Osteoblast (primary cell): ENCODE measurements around the gene DELE1. TPM values are rescaled to one million over a fixed set of nuclear protein-coding genes. Genes with fewer than 3 reads are reported as not detected.

Experiments
- DNase-seq: peaks from one replicate; pipeline ENCODE4 v3.0.0; 2011; ENCODE audit warnings: low spot score, mixed read lengths; ENCODE audit not compliant: insufficient read length; ENCODE audit errors: missing footprints
- H2AFZ ChIP-seq: 2 replicates; pipeline ENCODE4 v1.6.0; 2011; ENCODE audit warnings: mild to moderate bottlenecking, low read length
- H3K27ac ChIP-seq: 2 replicates; pipeline ENCODE4 v1.5.1; 2011; ENCODE audit warnings: mild to moderate bottlenecking, low read depth, low read length, moderate library complexity
- H3K27me3 ChIP-seq: 2 replicates; pipeline ENCODE4 v1.6.0; 2012; ENCODE audit warnings: mild to moderate bottlenecking, control low read depth, inconsistent platforms, low read length, moderate library complexity; ENCODE audit not compliant: insufficient read depth
- H3K36me3 ChIP-seq: 2 replicates; pipeline ENCODE4 v1.5.1; 2011; ENCODE audit warnings: mild to moderate bottlenecking, low read length, control low read depth, moderate library complexity; ENCODE audit not compliant: insufficient read depth
- H3K4me1 ChIP-seq: 2 replicates; pipeline ENCODE4 v1.5.1; 2011; ENCODE audit warnings: mild to moderate bottlenecking, low read length, control low read depth, moderate library complexity; ENCODE audit not compliant: insufficient read depth
- H3K4me2 ChIP-seq: 2 replicates; pipeline ENCODE4 v1.6.0; 2011; ENCODE audit warnings: mild to moderate bottlenecking, low read length; ENCODE audit not compliant: insufficient read depth
- H3K4me3 ChIP-seq: fragments of 200-600 bp; sonication (generic); 3 replicates; pipeline ENCODE4 v1.5.1; 2012; ENCODE audit warnings: mild to moderate bottlenecking, low read length, inconsistent platforms; ENCODE audit not compliant: insufficient read depth
- H3K79me2 ChIP-seq: 2 replicates; pipeline ENCODE4 v1.6.0; 2012; ENCODE audit warnings: mild to moderate bottlenecking, low read length, control low read depth, inconsistent platforms; ENCODE audit not compliant: insufficient read depth
- H3K9me3 ChIP-seq: 2 replicates; pipeline ENCODE4 v1.5.1; 2011; ENCODE audit warnings: low read depth, low read length, control low read depth
- H4K20me1 ChIP-seq: 2 replicates; pipeline ENCODE4 v1.6.0; 2012; ENCODE audit warnings: mild to moderate bottlenecking, low read length, control low read depth; ENCODE audit not compliant: insufficient read depth
- CTCF ChIP-seq: IDR thresholded peaks from 2 replicates; pipeline ENCODE4 v1.5.1; 2011; ENCODE audit warnings: mild to moderate bottlenecking, low read depth, low read length, moderate library complexity; ENCODE audit errors: extremely low read depth
- total RNA-seq: library from RNA; depleted of rRNA; stranded (reverse); fragments of >200 nt; gene quantifications from 2 replicates; pipeline ENCODE4 v1.2.3, GENCODE V29; 2012

DELE1 gene
- total RNA-seq, 1 donor, result 52.1 TPM

DNA sequence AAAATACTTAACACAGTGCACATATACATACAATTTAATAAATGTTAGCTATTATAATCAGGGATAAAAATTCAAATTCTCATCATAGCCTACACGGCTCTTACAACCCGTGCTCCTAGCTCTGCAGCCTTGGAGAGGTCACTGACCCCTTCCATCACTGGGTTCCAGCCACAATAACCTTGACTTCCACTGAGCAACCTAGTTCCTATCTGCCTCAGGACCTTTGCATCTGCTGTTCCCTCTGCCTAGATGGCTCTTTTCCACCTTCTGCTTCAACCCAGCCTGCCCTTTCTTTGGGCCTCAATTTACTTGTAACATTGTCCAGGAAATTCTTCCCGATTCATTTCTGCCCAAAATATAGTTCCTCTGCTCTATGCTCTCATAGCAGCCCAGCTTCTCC is 8.9 kb upstream of the DELE1 start:
- H3K36me3 ChIP-seq, result no peaks in the 10 kb centered on the region
- no peaks in the 10 kb centered on the region for H3K9me3 ChIP-seq
- DNase-seq, result no peak
- peaks cover 36% of the 10 kb centered on the region for H3K27me3 ChIP-seq
- H3K27ac ChIP-seq, result no peak overlapping the region
- H2AFZ ChIP-seq, result peak overlapping the region; percentile 83
- H3K79me2 ChIP-seq, result no peaks in the 10 kb centered on the region
- no peaks in the 10 kb centered on the region for H4K20me1 ChIP-seq
- H3K4me2 ChIP-seq, result no peak overlapping the region
- no peak overlapping the region for H3K4me3 ChIP-seq
- peaks cover 7% of the 10 kb centered on the region for H3K4me1 ChIP-seq
- no peak for TF ChIP-seq CTCF

GRCh38 chr5:141915881-141916336 is 7.8 kb upstream of the DELE1 start:
- no peak overlapping the region for H3K4me2 ChIP-seq
- H3K4me3 ChIP-seq, result no peak overlapping the region
- H3K79me2 ChIP-seq, result no peaks in the 10 kb centered on the region
- H2AFZ ChIP-seq, result no peak overlapping the region
- peaks cover 7% of the 10 kb centered on the region for H3K4me1 ChIP-seq
- peaks cover 36% of the 10 kb centered on the region for H3K27me3 ChIP-seq
- no peak overlapping the region for H3K27ac ChIP-seq
- DNase-seq, result peak; percentile 87
- TF ChIP-seq CTCF, result no peak
- no peaks in the 10 kb centered on the region for H3K36me3 ChIP-seq
- no peaks in the 10 kb centered on the region for H3K9me3 ChIP-seq
- H4K20me1 ChIP-seq, result no peaks in the 10 kb centered on the region

GRCh38 chr5:141916522-141916921 is 7.1 kb upstream of the DELE1 start:
- Histone ChIP-seq H3K4me1 (peaks cover 7% of the 10 kb centered on the region), H2AFZ (no peak overlapping the region)

DNA sequence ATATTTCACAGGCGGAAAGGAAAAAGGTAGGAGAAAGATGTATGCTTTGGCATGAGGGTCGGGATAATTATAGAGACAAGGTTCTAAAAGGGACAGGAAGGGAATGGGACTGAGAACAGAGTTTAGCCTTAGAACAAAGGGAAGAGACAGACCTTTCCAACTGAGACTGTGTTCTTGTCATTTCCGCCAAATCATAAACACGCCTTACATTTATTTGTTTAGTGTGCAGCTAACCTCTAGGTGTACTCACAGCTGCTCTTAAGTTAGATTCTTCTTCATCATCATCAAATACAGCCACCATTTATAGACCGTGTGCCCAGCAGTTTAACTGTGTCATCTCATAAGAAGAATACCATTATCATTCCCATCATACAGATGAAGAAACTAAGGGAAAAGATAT is 5.9 kb upstream of the DELE1 start:
- DNase-seq, result no peak
- H3K27ac ChIP-seq, result no peak overlapping the region
- TF ChIP-seq CTCF, result no peak
- peaks cover 36% of the 10 kb centered on the region for H3K27me3 ChIP-seq
- H4K20me1 ChIP-seq, result no peaks in the 10 kb centered on the region
- no peaks in the 10 kb centered on the region for H3K79me2 ChIP-seq
- H3K4me1 ChIP-seq, result peaks cover 10% of the 10 kb centered on the region
- no peak overlapping the region for H3K4me2 ChIP-seq
- no peak overlapping the region for H3K4me3 ChIP-seq
- H2AFZ ChIP-seq, result no peak overlapping the region
- H3K9me3 ChIP-seq, result no peaks in the 10 kb centered on the region
- no peaks in the 10 kb centered on the region for H3K36me3 ChIP-seq

More at GRCh38 chr5:141916522-141916921, 7.1 kb upstream of the DELE1 start:
- Histone ChIP-seq H3K79me2 (no peaks in the 10 kb centered on the region), H3K27me3 (peaks cover 36% of the 10 kb centered on the region), H3K27ac (no peak overlapping the region), H3K4me2 (no peak overlapping the region), H3K9me3 (no peaks in the 10 kb centered on the region), H3K4me3 (no peak overlapping the region), H4K20me1 (no peaks in the 10 kb centered on the region), H3K36me3 (no peaks in the 10 kb centered on the region)
- DNase-seq, result no peak
- TF ChIP-seq CTCF, result no peak
